GM12873 (cell line): ENCODE measurements around the gene FHIT.

Experiments
- CTCF ChIP-seq: IDR thresholded peaks from 2 replicates; pipeline ENCODE4 v1.5.1; 2012; ENCODE audit warnings: low read depth, mild to moderate bottlenecking, moderate library complexity, low read length, control low read depth; ENCODE audit not compliant: insufficient read depth; ENCODE audit errors: missing control alignments

Gene FHIT

GRCh38 chr3:60392501-60392900, 858.8 kb downstream of the FHIT start:
- no peak for TF ChIP-seq CTCF

- TF ChIP-seq CTCF: no peak
These were observed 860.0 kb downstream of the FHIT start for GRCh38 chr3:60391292-60391691.

- no peak for TF ChIP-seq CTCF
These were observed 862.5 kb downstream of the FHIT start for GRCh38 chr3:60388731-60389130.

- TF ChIP-seq CTCF: no peak
These were observed 864.9 kb downstream of the FHIT start for GRCh38 chr3:60386306-60386705.

- TF ChIP-seq CTCF: no peak
These were observed 866.9 kb downstream of the FHIT start for GRCh38 chr3:60384341-60384740.

- TF ChIP-seq CTCF: no peak
These were observed 867.9 kb downstream of the FHIT start for GRCh38 chr3:60383345-60383744.

GRCh38 chr3:60366486-60366885, 884.8 kb downstream of the FHIT start:
- TF ChIP-seq CTCF: no peak
